Motor neuron (in vitro differentiated cells): ENCODE measurements around the gene TRIP6. TPM values are rescaled to one million over a fixed set of nuclear protein-coding genes. Genes with fewer than 3 reads are reported as not detected.
A peak's percentile ranks its signal among the peaks of the same experiment; 100 is the strongest.

Experiments
- ATAC-seq, 8 experiments: fragments of 200-7000 bp; cut with Tn5 transposase; replicated peaks in 6 of 8; 2 replicates each; pipeline ENCODE4 v1.8.0; 2021; ENCODE audit warnings: mild to moderate bottlenecking in 8 of 8, moderate library complexity in 8 of 8
- H3K27ac ChIP-seq, 2 donors: fragments of 250-450 bp; sonication (Bioruptor Pico); 2 replicates each; pipeline ENCODE4 v1.9.0; 2021; ENCODE audit warnings: antibody characterized with exemption in 2 of 2, mild to moderate bottlenecking in 2 of 2, moderate library complexity in 1 of 2
- H3K4me1 ChIP-seq, 2 donors: fragments of 250-450 bp; sonication (Bioruptor Pico); replicated peaks in 1 of 2; 2 replicates each; pipeline ENCODE4 v1.6.1; 2021; ENCODE audit warnings: antibody characterized with exemption in 2 of 2, mild to moderate bottlenecking in 2 of 2, moderate library complexity in 1 of 2
- H3K4me3 ChIP-seq, 5 donors: fragments of 250-450 bp; sonication (Bioruptor Pico); 2 replicates each; pipeline ENCODE4 v1.9.0; 2021; ENCODE audit warnings: antibody characterized with exemption in 5 of 5, mild to moderate bottlenecking in 5 of 5, moderate library complexity in 4 of 5
- WGBS, 10 experiments: fragments of 450-650 bp; shearing (Covaris generic); methylation state at CpG; one replicate each; pipeline ENCODE4 v1.0.0; 2022; 5-methylcytosine and 5-hydroxymethylcytosine counted together
- in situ Hi-C, 9 experiments: fragments of 400-800 bp; cut with MboI; loops; one replicate each; pipeline ENCODE4 v1.15.0; 2021; ENCODE audit warnings: low sequenced_read_pairs in 9 of 9, low pct_unique_long_range_greater_than_20kb in 2 of 9; ENCODE audit not compliant: unreplicated experiment in 9 of 9
- total RNA-seq, 8 experiments: library from RNA; unstranded; fragments of 300-600 nt; gene quantifications; 2 replicates each; pipeline versions ENCODE4 v1.2.3 to v1.2.4, GENCODE V29; 2022

TRIP6 gene
- total RNA-seq, 8 experiments from 2014 or later = 3.0 to 90.1 (median 22.4) TPM

DNA sequence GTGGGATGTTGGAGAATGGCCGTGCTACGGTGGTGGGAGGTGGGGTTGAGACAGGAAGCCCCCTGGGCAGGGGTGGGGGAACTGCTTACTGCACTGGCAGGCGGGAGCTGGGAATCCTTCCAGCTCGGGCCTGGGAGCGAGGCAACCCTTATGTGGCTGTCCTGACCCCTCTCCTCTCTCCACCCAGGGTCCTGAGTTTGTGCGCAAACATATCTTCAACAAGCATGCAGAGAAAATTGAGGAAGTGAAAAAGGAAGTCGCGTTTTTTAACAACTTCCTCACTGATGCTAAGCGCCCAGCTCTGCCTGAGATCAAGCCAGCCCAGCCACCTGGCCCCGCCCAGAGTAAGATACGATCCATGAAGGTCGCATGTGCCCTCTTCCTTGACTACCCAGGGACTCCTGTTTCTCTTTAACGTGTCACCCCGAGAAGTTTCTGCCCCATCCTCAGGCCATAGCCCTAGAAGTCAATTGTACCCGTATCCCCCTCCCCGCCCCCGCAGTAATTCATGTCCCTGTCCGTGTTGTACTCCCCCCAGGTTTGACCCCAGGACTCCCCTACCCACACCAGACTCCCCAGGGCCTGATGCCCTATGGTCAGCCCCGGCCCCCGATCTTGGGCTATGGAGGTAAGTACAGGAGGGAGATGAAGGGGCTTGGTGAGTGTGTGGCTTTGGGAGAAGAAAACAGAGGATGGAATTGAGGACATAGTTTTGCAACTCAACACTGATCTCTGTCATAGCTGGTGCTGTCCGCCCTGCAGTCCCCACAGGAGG is 20.5 kb downstream of the TRIP6 start:
- H3K4me3 ChIP-seq = no peak overlapping the region
- H3K27ac ChIP-seq = no peak overlapping the region
- in situ Hi-C loops = loop anchor here in 2 of 9 experiments (25.0 kb wide), 3 partner anchors 175 to 400 kb away; partner anchors contain the start of gene NAT16 (in 1 of the 2)
- 61 to 90% (median 68%) methylated on average over 2 to 3 of the region's 21 CpGs; no CpG with 5 or more reads in 6 of the 10 experiments for WGBS, 10 experiments
- ATAC-seq = no peak
- peaks cover 24 to 25% of the 10 kb centered on the region in 2 donors for H3K4me1 ChIP-seq

DNA sequence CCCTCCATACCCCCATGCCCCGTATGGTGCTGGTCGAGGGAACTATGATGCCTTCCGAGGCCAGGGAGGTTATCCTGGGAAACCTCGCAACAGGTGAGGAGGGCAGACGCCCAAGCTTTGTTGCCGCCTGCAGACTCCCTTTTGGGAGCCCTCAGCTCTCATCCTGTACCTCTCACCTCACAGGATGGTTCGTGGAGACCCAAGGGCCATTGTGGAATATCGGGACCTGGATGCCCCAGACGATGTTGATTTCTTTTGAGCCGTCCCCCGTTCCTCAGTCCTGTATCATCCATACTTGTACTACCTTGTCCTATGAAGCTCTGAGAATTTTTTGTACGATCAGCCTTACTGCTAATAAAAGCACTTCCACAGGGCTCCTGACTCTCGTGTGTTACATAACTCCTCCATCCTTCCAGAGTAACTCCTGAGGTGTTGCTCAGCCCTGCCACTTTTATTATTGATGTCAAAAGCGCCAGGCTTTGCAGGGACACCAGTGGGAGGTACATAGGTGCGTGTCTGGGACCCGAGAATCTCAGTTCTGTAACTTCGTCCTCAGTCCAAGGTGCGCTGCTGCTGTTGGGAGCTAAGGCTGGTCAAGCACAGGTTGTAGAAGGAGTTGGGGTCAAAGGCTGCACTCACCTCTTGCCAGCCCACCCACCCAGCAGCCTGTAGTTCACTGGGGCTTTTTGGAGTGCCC is 21.3 kb downstream of the TRIP6 start:
- WGBS, 10 experiments = 28 to 100% (median 70%) methylated on average over 1 to 7 of the region's 18 CpGs; no CpG with 5 or more reads in 3 of the 10 experiments
- in situ Hi-C loops = loop anchor here in 2 of 9 experiments (25.0 kb wide), 3 partner anchors 174 to 399 kb away; partner anchors contain the start of gene NAT16 (in 1 of the 2)

DNA sequence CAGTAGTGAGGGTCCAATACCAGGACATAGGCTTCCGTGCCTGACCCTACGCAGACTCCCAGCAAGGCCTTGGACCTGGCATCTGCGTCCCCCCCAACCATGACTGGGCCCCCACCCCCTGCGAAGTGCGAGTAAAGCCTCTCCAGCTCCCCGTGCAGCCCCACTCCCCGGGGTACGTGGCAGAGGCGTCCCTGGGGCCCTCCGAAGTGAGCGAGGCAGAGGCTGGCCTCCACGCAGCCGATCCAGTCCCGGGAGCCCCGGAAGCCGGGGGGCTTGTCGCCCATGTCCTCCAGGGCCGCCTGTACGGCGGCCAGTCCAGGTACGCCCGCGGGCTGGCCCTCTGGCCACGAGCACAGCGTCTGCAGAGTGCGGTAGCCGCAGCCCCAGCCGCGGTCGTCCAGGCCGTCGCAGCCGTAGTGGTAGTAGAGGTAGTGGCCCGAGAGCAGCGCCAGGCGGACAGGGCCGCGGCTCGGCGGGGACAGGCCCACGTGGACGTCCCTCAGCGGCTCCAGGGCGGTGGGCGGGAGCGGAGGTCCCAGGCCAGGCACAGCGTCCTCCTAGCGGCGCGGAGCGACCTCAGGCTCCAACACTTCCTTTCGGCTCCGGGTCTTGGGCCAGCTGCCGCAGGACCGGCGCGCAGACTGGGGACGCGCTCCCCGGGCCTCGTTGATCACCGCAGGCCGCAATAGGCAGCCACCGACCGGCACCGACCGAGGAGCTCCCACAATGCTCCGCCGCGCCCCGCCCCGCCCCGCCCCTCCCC is 22.0 kb downstream of the TRIP6 start, which contains the start of gene UFSP1:
TSS of gene UFSP1 (minus strand) at position 728 of the 763 bp plus-strand sequence. CDS start at position 284, 444 bp downstream.
- in situ Hi-C loops = loop anchor here in 2 of 9 experiments (25.0 kb wide), 3 partner anchors 173 to 398 kb away; partner anchors contain the start of gene NAT16 (in 1 of the 2)
- Histone ChIP-seq H3K4me1 (peaks cover 24 to 25% of the 10 kb centered on the region in 2 donors), H3K4me3 (peak within 1 kb of the TSS; percentile 45 to 66 (median 55)), H3K27ac (peak within 1 kb of the TSS; percentile 78 to 94)
- ATAC-seq = peak; percentile 51 to 68 (median 66)
- 0 to 13% methylated on average over 3 to 4 of the region's 73 CpGs; no CpG with 5 or more reads in 8 of the 10 experiments for WGBS, 10 experiments

More for the DNA sequence above, 21.3 kb downstream of the TRIP6 start:
- no peak for ATAC-seq
- peak overlapping the region; percentile 45 to 66 (median 55) for H3K4me3 ChIP-seq
- peaks cover 24 to 25% of the 10 kb centered on the region in 2 donors for H3K4me1 ChIP-seq
- peak overlapping the region; percentile 78 to 94 for H3K27ac ChIP-seq

- in situ Hi-C loops = loop anchor here in 4 of 9 experiments (10.0 to 25.0 kb wide), 6 partner anchors 164 to 396 kb away; partner anchors contain the start of gene NAT16 (in 1 of the 4)
- ATAC-seq = no peak
- peak overlapping the region; percentile 45 to 66 (median 55) for H3K4me3 ChIP-seq
- 0 to 83% (median 51%) methylated on average over 1 to 10 of the region's 43 CpGs; no CpG with 5 or more reads in 3 of the 10 experiments for WGBS, 10 experiments
- H3K4me1 ChIP-seq = peaks cover 24 to 27% of the 10 kb centered on the region in 2 donors
- peak overlapping the region; percentile 78 to 94 for H3K27ac ChIP-seq
Measured at GRCh38 chr7:100890653-100891567, 23.7 kb downstream of the TRIP6 start.

GRCh38 chr7:100891568-100892247 is 24.5 kb downstream of the TRIP6 start:
- ATAC-seq = no peak
- Histone ChIP-seq H3K27ac (peak overlapping the region; percentile 78 to 94), H3K4me1 (peaks cover 26 to 27% of the 10 kb centered on the region in 2 donors), H3K4me3 (peak overlapping the region in 3 of 5 donors; percentile 53 to 61 (median 55))
- WGBS, 10 experiments = 62 to 97% (median 68%) methylated on average over 2 to 7 of the region's 8 CpGs; no CpG with 5 or more reads in 3 of the 10 experiments
- in situ Hi-C loops = loop anchor here in 4 of 9 experiments (10.0 to 25.0 kb wide), 6 partner anchors 163 to 396 kb away; partner anchors contain the start of gene NAT16 (in 1 of the 4)

GRCh38 chr7:100892364-100893317 is 25.5 kb downstream of the TRIP6 start:
- Histone ChIP-seq H3K27ac (no peak overlapping the region), H3K4me1 (peaks cover 26 to 27% of the 10 kb centered on the region in 2 donors), H3K4me3 (no peak overlapping the region)
- WGBS, 10 experiments = 76 to 94% (median 91%) methylated on average over 2 to 17 of the region's 44 CpGs; no CpG with 5 or more reads in 5 of the 10 experiments
- no peak for ATAC-seq
- in situ Hi-C loops = loop anchor here in 4 of 9 experiments (10.0 to 25.0 kb wide), 6 partner anchors 162 to 395 kb away; partner anchors contain the start of gene NAT16 (in 1 of the 4)

DNA sequence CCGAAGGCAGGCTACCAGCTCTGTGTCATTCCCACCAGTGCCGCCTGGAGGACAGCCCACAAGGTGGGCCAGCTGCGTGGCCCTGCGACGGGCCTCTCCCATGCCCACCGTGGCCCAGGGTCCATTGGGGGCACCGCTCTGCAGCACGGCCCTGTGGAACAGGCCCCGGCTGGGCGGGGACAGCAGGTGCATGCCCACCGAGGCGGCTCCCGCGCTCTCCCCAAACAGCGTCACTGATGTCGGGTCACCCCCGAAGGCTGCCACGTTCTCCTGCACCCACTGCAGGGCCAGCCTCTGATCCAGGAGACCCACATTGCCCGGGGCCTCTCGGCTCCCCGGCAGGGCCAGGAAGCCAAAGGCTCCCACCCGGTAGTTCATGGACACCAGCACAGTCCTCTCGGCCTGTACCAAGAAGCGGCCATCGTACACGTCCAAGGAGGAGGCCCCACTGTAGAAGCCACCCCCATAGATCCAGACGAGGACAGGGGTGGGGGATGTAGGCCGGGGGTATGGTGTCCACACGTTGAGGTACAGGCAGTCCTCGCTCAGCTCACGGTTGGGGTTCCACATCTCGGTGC is 26.2 kb downstream of the TRIP6 start:
- in situ Hi-C loops = loop anchor here in 4 of 9 experiments (10.0 to 25.0 kb wide), 6 partner anchors 161 to 394 kb away; partner anchors contain the start of gene NAT16 (in 1 of the 4)
- 60 to 94% (median 89%) methylated on average over 1 to 9 of the region's 32 CpGs; no CpG with 5 or more reads in 6 of the 10 experiments for WGBS, 10 experiments

GRCh38 chr7:100893910-100894721 is 26.9 kb downstream of the TRIP6 start:
- H3K27ac ChIP-seq = peak overlapping the region in 1 of 2 donors; percentile 24

More for the DNA sequence above, 26.2 kb downstream of the TRIP6 start:
- H3K4me1 ChIP-seq = peaks cover 19 to 21% of the 10 kb centered on the region in 2 donors
- H3K27ac ChIP-seq = no peak overlapping the region
- ATAC-seq = no peak
- no peak overlapping the region for H3K4me3 ChIP-seq

More at GRCh38 chr7:100893910-100894721, 26.9 kb downstream of the TRIP6 start:
- peaks cover 14 to 16% of the 10 kb centered on the region in 2 donors for H3K4me1 ChIP-seq
- no peak for ATAC-seq
- 30 to 100% (median 56%) methylated on average over 1 to 5 of the region's 40 CpGs; no CpG with 5 or more reads in 6 of the 10 experiments for WGBS, 10 experiments
- in situ Hi-C loops = loop anchor here in 4 of 9 experiments (10.0 to 25.0 kb wide), 6 partner anchors 161 to 393 kb away; partner anchors contain the start of gene NAT16 (in 1 of the 4)
- H3K4me3 ChIP-seq = peak overlapping the region; percentile 51 to 84 (median 68)
